Measurements from ENCODE around the gene PRKAA2. TPM values are rescaled to one million over a fixed set of nuclear protein-coding genes. Genes with fewer than 3 reads are reported as not detected.
"Not testable (repeated sequence)": the region's sequence is repeated elsewhere in the genome, so short reads cannot be mapped to it uniquely, and the experiment has no call there.

PRKAA2 gene
- total RNA-seq (not detected), polyA plus RNA-seq (not detected), total RNA-seq (0.40 reads per million)

GRCh38 chr1:56644919-56645676, at the start of gene PRKAA2:
TSS of gene PRKAA2 (plus strand) at chr1:56645314. CDS start at chr1:56645388, 74 bp downstream.
- Histone ChIP-seq H3K4me1 (ENCODE audit: control insufficient read depth in 2 of 2, insufficient read depth in 2 of 2, low read length in 2 of 2) (no peaks in the 10 kb centered on the region), H3K9me3 (ENCODE audit: control insufficient read depth in 2 of 3, low read length in 3 of 3) (no peaks in the 10 kb centered on the region), H3K27ac (ENCODE audit: low read depth, low read length) (no peak within 1 kb of the TSS), H3K36me3 (ENCODE audit: control insufficient read depth in 2 of 3, insufficient read depth in 3 of 3, low read length in 3 of 3) (no peaks in the 10 kb centered on the region), H3K27me3 (ENCODE audit: control insufficient read depth in 2 of 2, insufficient read depth in 2 of 2, low read length in 2 of 2) (peaks cover 7 to 9% of the 10 kb centered on the region in 2 donors), H3K4me3 (ENCODE audit: low read length) (no peak within 1 kb of the TSS)
- peaks cover 56 to 64% (median 58%) of the 10 kb centered on the region in 5 donors for H3K27me3 Mint-ChIP-seq
- peak within 1 kb of the TSS; percentile 53 to 74 (median 60) for H3K4me3 Mint-ChIP-seq
- DNase-seq, result peak in 1 of 9 donors; percentile 8
- CTCF ChIA-PET, result no interaction called here
- intact Hi-C loops (cut with micrococcal nuclease), result no loop called here
- POLR2A ChIA-PET, result no interaction called here
- H3K9me3 Mint-ChIP-seq, result peaks cover 0 to 15% (median 2%) of the 10 kb centered on the region in 11 donors
- no peak within 1 kb of the TSS for H3K27ac Mint-ChIP-seq
- peak; percentile 37 for ATAC-seq
- no peaks in the 10 kb centered on the region for H3K36me3 Mint-ChIP-seq
- H3K4me1 Mint-ChIP-seq, result peaks cover 0 to 18% (median 13%) of the 10 kb centered on the region in 7 donors

- CTCF ChIA-PET; H3K4me1 ChIP-seq (ENCODE audit: control insufficient read depth in 2 of 2, insufficient read depth in 2 of 2, low read length in 2 of 2); H3K36me3 Mint-ChIP-seq; H3K4me1 Mint-ChIP-seq; intact Hi-C loops (cut with micrococcal nuclease); ATAC-seq; H3K9me3 ChIP-seq (ENCODE audit: control insufficient read depth in 2 of 3, low read length in 3 of 3); H3K36me3 ChIP-seq (ENCODE audit: control insufficient read depth in 2 of 3, insufficient read depth in 3 of 3, low read length in 3 of 3); H3K4me3 Mint-ChIP-seq; DNase-seq; H3K4me3 ChIP-seq (ENCODE audit: low read length); H3K27ac ChIP-seq (ENCODE audit: low read depth, low read length); H3K27ac Mint-ChIP-seq; H3K27me3 Mint-ChIP-seq; POLR2A ChIA-PET; H3K27me3 ChIP-seq (ENCODE audit: control insufficient read depth in 2 of 2, insufficient read depth in 2 of 2, low read length in 2 of 2): not testable (repeated sequence)
- peaks cover 0 to 30% (median 7%) of the 10 kb centered on the region in 11 donors for H3K9me3 Mint-ChIP-seq
Observed at GRCh38 chr1:56595397-56596191, 49.5 kb upstream of the PRKAA2 start.

- H3K4me3 ChIP-seq (ENCODE audit: low read length); POLR2A ChIA-PET; H3K4me1 Mint-ChIP-seq; H3K9me3 ChIP-seq (ENCODE audit: control insufficient read depth in 2 of 3, low read length in 3 of 3); H3K36me3 Mint-ChIP-seq; DNase-seq; ATAC-seq; H3K27me3 ChIP-seq (ENCODE audit: control insufficient read depth in 2 of 2, insufficient read depth in 2 of 2, low read length in 2 of 2); CTCF ChIA-PET; H3K27ac ChIP-seq (ENCODE audit: low read depth, low read length); H3K36me3 ChIP-seq (ENCODE audit: control insufficient read depth in 2 of 3, insufficient read depth in 3 of 3, low read length in 3 of 3); H3K4me1 ChIP-seq (ENCODE audit: control insufficient read depth in 2 of 2, insufficient read depth in 2 of 2, low read length in 2 of 2); H3K4me3 Mint-ChIP-seq; H3K27ac Mint-ChIP-seq; intact Hi-C loops (cut with micrococcal nuclease): not testable (repeated sequence)
- H3K27me3 Mint-ChIP-seq, result peaks cover 0 to 10% (median 9%) of the 10 kb centered on the region in 5 donors
- peaks cover 3 to 34% (median 10%) of the 10 kb centered on the region in 11 donors for H3K9me3 Mint-ChIP-seq
Observed at GRCh38 chr1:56610097-56610496, 35.0 kb upstream of the PRKAA2 start.

GRCh38 chr1:56610770-56611169, 34.3 kb upstream of the PRKAA2 start:
- DNase-seq; H3K4me1 ChIP-seq (ENCODE audit: control insufficient read depth in 2 of 2, insufficient read depth in 2 of 2, low read length in 2 of 2); H3K27me3 ChIP-seq (ENCODE audit: control insufficient read depth in 2 of 2, insufficient read depth in 2 of 2, low read length in 2 of 2); POLR2A ChIA-PET; H3K27me3 Mint-ChIP-seq; H3K27ac ChIP-seq (ENCODE audit: low read depth, low read length); H3K27ac Mint-ChIP-seq; intact Hi-C loops (cut with micrococcal nuclease); H3K4me1 Mint-ChIP-seq; CTCF ChIA-PET; H3K4me3 ChIP-seq (ENCODE audit: low read length); H3K4me3 Mint-ChIP-seq; H3K36me3 ChIP-seq (ENCODE audit: control insufficient read depth in 2 of 3, insufficient read depth in 3 of 3, low read length in 3 of 3); H3K36me3 Mint-ChIP-seq; ATAC-seq; H3K9me3 ChIP-seq (ENCODE audit: control insufficient read depth in 2 of 3, low read length in 3 of 3): not testable (repeated sequence)
- peaks cover 4 to 34% (median 13%) of the 10 kb centered on the region in 11 donors for H3K9me3 Mint-ChIP-seq

- no peaks in the 10 kb centered on the region for H3K4me1 Mint-ChIP-seq
- H3K27me3 Mint-ChIP-seq, result peaks cover 0 to 22% (median 8%) of the 10 kb centered on the region in 5 donors
- intact Hi-C loops (cut with micrococcal nuclease), result no loop called here
- no peaks in the 10 kb centered on the region for H3K36me3 Mint-ChIP-seq
- POLR2A ChIA-PET, result no interaction called here
- CTCF ChIA-PET, result no interaction called here
- H3K4me3 Mint-ChIP-seq, result no peak overlapping the region
- peaks cover 0 to 13% (median 8%) of the 10 kb centered on the region in 11 donors for H3K9me3 Mint-ChIP-seq
- DNase-seq, result no peak
- no peaks in the 10 kb centered on the region for H3K27me3 ChIP-seq (ENCODE audit: control insufficient read depth in 2 of 2, insufficient read depth in 2 of 2, low read length in 2 of 2)
- H3K27ac Mint-ChIP-seq, result no peak overlapping the region
- no peaks in the 10 kb centered on the region for H3K9me3 ChIP-seq (ENCODE audit: control insufficient read depth in 2 of 3, low read length in 3 of 3)
- no peaks in the 10 kb centered on the region for H3K36me3 ChIP-seq (ENCODE audit: control insufficient read depth in 2 of 3, insufficient read depth in 3 of 3, low read length in 3 of 3)
- H3K27ac ChIP-seq (ENCODE audit: low read depth, low read length), result no peak overlapping the region
- no peaks in the 10 kb centered on the region for H3K4me1 ChIP-seq (ENCODE audit: control insufficient read depth in 2 of 2, insufficient read depth in 2 of 2, low read length in 2 of 2)
- no peak for ATAC-seq
- H3K4me3 ChIP-seq (ENCODE audit: low read length), result no peak overlapping the region
Observed at GRCh38 chr1:56617141-56617540, 28.0 kb upstream of the PRKAA2 start.

- H3K27me3 Mint-ChIP-seq, result peaks cover 10 to 23% (median 14%) of the 10 kb centered on the region in 5 donors
- no peak overlapping the region for H3K4me3 ChIP-seq (ENCODE audit: low read length)
- intact Hi-C loops (cut with micrococcal nuclease), result no loop called here
- no peak overlapping the region for H3K27ac ChIP-seq (ENCODE audit: low read depth, low read length)
- H3K9me3 ChIP-seq (ENCODE audit: control insufficient read depth in 2 of 3, low read length in 3 of 3), result no peaks in the 10 kb centered on the region
- ChIA-PET POLR2A (no interaction called here), CTCF (no interaction called here)
- no peak overlapping the region for H3K4me3 Mint-ChIP-seq
- no peak overlapping the region for H3K27ac Mint-ChIP-seq
- no peaks in the 10 kb centered on the region for H3K36me3 Mint-ChIP-seq
- H3K4me1 ChIP-seq (ENCODE audit: control insufficient read depth in 2 of 2, insufficient read depth in 2 of 2, low read length in 2 of 2), result no peaks in the 10 kb centered on the region
- no peaks in the 10 kb centered on the region for H3K27me3 ChIP-seq (ENCODE audit: control insufficient read depth in 2 of 2, insufficient read depth in 2 of 2, low read length in 2 of 2)
- H3K9me3 Mint-ChIP-seq, result peaks cover 0 to 6% (median 0%) of the 10 kb centered on the region in 11 donors
- H3K36me3 ChIP-seq (ENCODE audit: control insufficient read depth in 2 of 3, insufficient read depth in 3 of 3, low read length in 3 of 3), result no peaks in the 10 kb centered on the region
- DNase-seq (no peak), ATAC-seq (no peak)
- H3K4me1 Mint-ChIP-seq, result no peaks in the 10 kb centered on the region
Observed at GRCh38 chr1:56625819-56626440, 19.2 kb upstream of the PRKAA2 start.

Data from naive thymus-derived CD4-positive, alpha-beta T cell (primary cell).